ENCODE measurements around the gene TMEM109.

The TMEM109 gene

DNA sequence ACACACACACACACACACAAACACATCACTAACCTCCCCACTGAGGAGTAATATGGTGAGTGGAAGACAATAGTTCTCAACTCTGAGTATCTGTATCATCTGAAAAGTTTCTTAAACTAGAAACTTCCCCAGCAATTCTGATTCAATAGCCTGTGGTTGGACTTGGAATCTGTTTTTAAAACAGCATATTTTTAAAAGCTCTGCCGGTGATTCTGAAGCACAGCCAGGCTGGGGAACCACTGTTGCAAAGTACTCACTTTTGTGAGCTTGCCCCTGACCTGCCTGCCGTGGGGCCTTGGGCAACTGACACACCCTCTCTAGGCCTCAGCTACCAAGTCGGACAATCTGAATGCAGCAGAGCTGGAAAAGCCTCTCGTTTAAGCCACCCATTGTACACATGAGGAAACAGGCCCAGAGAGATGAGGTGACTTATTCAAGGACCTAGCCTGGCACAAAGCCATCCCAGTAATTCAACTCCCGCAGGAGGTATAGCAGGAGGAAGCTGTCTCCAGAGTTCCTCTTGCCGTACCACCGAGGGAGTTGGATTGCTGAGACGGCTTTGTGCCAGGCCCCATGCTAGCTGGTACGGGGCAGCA, 29.1 kb downstream of the TMEM109 start:
- DNase-seq, result no peak

DNA sequence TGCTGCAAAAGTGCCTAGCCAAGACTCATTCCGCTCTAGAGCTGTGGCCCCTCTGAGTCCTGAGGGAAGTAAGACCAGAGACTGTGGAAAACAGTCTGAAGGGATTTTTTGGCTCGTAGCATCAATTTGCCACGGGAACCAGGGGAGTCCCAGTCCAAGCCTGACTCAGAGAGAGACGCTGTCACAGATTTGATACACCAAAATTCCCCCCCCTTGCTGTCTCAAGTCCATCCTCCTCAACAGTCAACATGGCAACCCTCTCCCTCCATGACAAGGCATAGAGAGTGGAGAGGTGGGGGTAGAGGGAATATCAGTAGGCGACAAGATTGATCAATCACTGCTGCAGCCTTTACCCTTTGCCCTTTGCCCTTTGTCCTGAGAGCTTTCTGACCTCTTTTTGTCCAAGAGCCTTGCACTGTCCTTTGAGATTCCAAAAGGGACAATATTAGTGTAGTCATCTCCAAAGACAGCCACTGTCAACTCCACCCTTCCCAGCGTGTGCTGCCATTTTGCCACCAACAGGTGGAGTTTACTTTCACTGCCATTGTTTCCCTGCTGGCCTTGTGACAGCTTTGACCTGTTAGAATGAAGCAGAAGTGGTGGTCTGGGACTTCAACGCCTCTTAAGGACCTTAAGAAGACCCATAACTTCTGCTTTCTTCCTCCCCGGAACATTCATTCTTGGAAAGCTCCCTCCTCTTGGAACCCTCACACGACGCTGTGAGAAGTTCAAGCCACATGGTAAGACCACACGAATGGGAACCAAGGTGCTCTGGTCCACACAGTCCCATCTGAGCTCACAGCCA, 30.7 kb downstream of the TMEM109 start:
- no peak for DNase-seq

DNA sequence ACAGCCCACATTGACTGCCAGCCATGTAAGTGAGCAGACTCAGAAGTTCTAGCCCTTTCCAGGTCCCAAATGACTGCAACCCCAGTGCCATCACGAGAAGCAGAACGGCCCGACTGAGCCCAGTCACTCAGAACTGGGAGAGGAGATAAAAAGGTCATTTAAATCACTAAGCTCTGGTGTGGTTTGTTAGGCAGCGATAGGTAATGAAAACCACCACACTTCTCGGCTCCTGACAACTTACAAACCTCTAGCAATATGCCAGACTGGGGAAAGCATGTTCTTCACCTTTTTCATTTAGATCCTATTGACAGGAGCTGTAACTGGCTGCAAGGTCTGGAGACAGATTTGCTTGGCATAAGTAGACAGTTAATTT, 31.3 kb downstream of the TMEM109 start:
- DNase-seq, result no peak

DNA sequence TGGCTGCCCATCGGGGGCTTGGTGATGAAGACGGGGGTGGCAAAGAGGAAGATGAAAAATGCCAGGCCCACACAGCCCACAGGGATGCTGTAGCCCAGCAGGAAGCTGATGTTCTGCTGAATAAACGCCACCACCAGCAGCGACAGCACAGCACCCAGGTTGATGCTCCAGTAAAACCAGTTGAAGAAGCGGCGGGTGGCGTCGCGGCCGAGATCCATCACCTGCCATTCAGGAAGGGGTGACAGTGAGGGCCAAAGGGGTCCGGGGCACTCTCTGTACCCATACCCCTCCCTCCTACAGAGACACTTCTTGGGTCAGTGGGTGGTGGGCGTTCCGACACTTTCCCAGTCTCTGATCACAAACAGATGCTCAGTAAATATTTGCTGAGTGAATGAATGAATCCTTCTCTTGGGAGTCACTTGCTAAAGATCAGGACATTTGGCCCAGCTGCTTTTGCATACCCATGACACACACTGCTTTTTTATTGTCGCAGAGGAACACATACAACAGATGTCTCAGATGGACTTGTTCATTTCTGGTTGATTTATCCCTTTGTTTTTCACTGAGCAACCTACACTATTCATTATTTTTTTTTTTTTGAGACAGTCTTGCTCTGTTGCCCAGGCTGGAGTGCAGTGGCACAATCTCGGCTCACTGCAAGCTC, 32.8 kb downstream of the TMEM109 start:
- no peak for DNase-seq

DNA sequence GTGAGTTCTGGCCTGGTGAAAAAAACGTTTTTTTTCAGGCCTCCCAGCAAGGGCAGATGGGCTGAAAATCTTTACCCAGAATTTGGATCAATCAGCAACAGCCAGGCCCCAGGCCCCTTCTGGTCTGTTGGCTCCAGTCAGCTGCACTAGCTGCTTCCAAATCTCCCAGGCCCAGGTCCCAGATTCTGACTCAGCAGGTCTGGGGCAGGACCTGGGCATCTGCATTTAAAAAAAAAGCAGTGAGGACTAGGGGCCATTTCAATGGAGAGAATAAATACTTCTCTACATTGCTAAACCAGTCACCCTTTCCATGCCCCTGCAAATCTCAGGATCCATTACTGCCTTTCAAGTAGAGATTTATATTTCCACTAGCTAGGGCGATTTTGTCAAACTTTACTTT, 33.7 kb downstream of the TMEM109 start:
- no peak for DNase-seq

DNA sequence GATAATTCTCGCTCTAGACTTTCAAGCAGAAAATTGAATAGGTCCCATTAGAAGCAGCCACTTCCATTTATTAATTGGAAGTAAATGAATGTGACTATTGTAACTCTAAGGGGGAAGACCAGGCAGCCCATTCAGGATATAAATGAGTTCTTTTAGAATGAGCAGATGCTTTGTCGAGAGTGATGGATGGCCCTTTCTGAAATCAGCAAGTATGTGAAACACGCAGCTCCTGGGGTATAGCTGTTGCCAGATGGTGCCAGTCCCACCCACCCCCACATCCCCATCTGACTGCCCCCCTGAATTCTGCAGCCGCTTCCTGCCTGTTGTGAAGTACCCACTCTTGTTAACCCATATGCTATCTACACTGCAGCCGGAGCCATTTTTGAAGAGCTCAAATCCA, 34.3 kb downstream of the TMEM109 start:
- DNase-seq, result no peak

DNA sequence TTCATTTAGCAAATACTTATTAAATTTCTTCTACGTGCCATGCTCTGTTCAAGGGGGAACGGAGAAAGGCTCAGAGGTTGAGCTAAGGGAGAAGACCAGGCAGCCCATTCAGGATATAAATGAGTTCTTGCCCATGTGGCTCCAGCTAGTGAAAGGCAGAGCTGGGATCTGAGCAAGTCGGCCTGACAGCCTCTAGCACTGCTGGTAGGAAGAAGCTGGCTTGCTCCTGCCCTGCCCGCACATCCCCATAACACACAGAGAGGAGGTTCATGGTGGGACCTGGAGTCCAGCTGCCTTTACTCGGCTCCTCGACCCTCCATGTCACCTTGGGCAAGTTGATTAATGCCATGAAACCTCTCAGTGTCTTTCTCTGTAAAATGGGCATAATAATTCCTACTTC, 36.1 kb downstream of the TMEM109 start:
- no peak for DNase-seq

DNA sequence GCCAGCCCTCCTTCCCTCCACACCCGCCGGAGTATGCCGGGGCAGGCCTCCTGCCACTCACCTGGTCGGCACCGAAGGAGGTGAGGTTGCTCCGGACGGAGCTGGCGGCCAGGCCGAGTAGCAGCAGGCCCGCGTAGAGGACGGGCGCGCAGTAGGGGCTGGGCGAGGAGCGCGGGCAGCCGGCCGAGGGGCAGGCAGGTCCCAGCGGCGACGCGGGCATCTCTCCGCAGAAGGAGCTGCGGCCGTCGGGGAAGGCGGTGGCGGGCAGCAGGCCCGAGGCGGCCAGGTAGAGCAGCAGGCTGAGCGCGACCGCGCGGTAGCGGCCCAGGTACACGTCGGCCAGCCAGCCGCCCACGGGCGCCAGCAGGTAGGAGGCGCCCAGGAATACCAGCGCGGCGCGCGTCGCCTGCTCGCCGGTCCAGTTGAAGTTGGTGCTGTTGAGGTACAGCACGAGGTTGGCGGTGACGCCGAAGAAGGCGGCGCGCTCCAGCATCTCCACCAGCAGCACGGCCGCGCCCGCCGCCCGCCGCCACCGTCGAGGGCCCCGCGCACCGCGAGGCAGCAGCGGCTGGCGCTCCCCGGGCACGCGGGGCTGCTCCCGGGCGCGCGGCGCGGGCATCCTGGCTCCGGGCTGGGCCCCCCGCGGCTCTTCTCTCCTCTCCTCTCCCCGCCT, 37.1 kb downstream of the TMEM109 start:
- no peak for DNase-seq

DNA sequence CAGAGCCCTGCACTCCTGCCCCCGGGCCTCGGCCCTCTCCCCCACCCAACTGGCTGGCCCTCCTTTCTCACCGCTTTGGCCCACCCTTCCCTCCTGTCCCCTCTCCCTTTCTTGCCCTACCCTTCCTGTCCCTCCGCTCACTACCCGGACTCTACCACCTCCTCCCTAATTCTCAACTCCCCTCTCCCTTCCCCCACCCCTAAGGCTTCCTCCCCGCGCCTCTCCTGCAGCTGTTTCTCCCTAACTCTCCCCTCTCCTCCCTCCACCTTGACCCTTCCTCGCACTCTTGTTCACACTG, 37.6 kb downstream of the TMEM109 start:
- no peak for DNase-seq

DNA sequence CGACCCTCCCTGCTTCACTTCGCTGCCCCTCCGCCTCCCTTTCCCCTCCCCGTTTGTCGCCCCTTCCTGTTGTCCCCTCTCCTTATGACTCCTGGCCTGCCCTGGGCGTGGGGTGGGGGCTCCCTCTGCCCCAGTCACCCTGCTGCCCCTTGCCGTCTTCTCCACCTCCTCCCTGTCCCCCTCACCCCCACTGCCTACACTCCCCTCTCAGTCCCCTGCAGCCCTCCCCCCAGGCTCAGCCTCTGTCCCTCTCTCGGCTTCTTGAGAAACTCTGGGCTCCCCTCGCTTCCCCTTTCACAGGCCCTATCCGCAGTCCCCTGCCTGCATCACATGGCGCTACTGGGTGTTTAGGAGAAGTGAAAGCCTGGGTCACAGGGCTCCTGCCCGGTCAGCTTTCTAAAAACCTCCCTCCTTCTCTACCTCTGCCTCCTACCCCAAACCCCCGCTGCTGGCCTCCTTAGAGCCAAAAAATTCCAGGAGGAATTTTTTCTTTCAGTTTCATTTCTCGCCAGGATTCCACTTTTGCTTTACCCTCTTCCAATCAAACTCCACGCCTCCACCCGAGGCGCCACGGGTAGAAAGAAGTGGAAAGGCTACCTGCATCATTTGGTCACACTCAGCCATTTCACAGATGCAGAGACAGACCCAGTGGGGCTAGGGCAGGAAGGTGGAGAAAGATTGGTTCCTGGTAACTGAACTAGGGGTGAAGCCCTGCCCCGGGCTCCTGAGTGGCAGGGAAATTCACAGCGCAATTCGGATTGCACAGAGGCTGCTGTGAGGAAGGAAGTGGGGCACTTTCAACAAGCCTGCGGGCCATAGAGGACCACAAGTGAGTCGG, 38.2 kb downstream of the TMEM109 start, which contains the start of gene SLC15A3:
TSS of gene SLC15A3 (minus strand) at position 273 of the 838 bp plus-strand sequence. CDS start 625 bp downstream, outside the sequence.
- DNase-seq, result peak; percentile 33

DNA sequence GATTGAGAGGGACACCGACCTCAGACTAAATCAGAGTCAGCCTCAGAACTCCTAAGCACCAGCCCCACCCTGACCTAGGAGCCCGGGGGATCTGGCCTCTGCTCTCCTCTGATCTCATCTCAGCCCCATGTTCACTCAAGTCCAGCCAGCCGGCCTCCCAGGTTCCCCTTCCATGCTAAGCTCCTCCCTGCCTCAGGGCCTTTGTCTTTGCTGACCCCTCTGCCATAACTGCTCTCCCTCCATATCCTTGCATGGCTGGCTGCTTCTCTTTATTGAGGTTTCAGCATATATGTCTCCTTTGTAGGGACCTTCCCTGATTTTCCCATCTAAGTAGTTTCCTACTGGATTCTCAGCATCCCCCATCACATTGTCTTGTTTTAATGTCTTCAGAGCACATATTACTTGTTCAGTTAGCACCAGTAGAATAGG, 38.8 kb downstream of the TMEM109 start:
- no peak for DNase-seq

DNA sequence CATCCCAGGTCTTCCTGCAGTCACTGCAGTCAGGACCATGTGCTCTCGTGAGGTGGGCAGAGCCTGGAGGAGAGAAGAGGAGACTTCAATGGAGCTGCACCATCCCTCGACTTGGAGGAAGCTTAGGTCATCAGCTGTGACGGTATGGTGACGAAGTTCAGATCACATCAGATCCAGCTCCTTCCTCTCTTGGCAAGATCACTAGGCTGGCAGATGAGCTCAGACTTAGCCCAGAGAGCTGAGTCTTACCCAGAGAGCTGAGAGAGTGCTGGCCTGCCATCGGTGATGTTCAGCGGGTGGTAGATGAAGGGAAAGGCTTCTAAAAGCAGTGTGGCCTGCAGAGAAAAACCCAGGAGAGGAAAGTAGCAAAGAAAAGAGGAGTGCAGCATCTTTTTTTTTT, 39.8 kb downstream of the TMEM109 start:
- peak; percentile 28 for DNase-seq

DNA sequence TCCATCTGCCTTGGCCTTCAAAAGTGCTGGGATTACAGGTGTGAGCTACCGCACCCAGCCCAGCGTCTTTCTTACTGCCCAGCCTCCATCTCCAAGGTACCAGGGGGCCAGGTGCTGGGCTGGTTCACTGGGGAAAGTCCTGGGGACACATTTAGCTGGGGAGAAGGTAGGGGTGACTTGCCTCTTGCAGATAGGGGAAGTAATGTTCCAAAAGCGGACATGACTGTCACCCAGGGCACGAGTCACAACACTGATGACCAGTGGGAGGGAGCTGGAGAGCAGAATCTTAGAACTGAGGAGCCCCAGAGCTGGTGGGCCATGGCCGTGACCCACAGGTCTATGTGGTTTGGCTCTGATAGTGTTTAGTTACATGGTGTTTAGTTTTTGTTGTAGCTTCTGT, 40.5 kb downstream of the TMEM109 start:
- no peak for DNase-seq

DNA sequence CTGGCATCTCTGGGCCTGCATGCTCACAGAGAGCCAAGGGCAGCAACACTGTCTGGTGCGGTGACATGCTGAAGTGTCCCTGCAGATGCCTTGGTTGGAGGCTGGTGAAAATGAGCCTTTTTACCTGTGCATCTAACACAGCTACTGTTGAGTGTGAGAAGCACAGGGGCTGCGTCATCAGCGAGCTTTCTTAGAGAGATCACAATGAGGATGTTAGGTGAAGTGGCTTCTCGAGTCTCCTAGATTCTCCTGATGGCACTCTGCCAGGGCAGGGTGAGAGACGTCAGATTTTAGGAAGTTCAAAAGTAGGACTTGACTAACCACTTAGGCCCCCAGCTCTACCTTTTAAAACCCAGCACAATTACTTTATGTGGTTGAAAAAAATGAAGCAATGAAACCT, 41.6 kb downstream of the TMEM109 start:
- no peak for DNase-seq

DNA sequence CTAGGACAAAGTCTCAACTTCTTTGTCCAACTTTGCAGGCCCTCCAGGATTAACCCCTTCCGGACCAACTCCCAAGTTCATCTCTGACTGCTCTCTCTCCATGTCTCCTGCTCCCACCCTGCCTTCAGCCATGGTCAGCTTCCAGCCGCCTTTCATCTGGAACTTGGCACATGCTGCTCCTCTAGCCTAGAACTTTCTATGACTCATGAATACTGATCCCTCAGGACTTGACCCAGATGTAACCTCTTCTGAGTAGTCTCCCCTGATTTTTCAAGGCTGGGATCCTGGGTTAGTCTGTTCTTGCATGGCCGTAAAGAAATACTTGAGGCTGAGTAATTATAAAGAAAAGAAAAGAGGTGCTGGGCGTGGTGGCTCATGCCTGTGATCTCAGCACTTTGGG, 43.2 kb downstream of the TMEM109 start:
- no peak for DNase-seq

DNA sequence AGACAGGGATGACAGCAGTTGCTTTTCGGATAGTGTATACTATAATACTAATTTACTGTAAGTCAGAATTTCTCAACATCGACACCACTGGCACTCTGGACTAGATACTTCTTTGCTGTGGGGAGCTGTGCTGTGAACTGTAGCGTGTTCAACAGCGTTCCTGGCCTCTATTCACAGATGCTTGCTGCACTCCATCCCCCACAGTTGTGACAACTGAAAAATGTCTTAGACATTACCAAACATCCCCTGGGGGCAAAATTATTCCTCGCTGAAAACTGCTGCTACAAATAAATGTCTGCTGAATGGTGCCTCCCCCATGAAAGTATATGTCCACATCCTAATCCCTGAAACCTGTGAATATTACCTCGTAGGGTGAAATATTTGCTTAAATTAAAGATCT, 45.5 kb downstream of the TMEM109 start:
- no peak for DNase-seq

DNA sequence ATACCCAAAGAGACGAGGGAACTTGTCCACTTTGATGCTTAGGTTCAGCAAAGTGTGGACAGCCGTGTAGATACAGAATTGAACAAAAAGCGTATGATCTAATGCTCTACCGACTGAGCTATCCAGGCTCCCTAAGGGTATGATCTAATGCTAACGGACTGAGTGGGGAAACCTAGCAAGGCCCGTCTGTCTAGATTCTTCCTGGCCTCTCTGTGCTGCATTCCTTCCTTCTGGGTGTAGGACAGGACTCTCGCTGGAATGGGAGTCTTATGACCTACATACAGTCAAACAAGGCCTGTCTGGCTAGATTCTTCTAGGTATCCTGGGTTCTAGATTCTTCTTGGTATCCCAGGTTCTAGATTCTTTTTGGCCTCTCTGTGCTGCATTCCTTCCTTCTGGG, 46.4 kb downstream of the TMEM109 start:
- DNase-seq, result no peak

DNA sequence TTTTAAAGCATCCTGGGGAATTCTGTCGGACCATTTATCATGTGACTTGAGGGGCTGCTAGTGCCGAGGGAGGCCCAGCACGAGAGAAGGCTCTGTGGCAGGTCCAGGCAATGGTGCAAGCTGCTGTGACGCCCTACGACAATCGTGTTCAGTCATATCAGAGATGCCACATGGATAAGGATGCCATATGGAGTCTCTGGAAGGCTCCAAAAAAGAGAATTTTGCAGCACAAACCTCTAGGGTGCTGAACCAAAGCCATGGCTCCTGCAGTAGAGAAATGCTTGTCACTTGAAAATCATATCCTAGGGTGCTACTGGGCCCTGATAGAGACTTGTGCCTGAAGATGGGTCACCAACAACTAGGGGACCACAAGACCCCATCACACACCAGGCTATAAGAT, 50.8 kb downstream of the TMEM109 start:
- DNase-seq, result no peak

DNA sequence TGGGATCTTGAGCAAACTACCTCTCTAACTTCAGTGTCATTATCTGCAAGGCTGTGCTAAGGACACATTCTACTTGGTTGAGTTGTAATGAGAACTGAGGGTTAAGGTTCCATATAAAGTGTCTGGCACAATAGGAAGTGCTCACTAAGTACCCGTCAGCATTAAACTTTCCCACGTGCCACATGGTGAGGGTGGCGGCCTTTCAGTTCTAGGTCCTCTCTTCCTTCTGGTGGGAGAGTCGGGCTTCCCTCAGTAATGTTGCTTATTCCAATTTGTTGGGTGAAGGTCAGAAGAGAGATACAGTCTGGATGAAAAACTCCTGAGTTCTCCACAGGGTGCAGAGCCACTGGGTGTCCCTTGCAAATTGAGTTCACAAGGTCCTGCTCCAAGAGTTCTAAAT, 52.9 kb downstream of the TMEM109 start:
- DNase-seq, result no peak

DNA sequence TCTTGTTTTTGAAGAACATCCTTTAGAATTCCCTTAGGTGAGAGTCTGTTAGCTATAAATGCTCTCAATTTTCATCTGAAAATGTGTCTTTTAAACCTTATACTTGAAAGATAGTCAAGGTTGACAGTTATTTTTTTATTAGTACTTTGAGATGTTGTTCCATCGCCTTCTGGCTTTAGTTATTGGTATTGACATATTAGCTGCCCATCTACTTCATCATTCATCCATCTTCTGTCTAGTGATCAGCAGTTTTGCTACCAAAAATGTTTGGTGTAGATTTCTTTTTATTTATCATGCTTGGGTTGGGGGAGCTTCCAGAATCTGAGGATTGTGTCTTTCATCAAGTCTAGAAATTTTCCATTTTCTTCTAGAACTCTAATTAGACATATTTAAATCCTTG, 54.3 kb downstream of the TMEM109 start:
- DNase-seq, result no peak

DNA sequence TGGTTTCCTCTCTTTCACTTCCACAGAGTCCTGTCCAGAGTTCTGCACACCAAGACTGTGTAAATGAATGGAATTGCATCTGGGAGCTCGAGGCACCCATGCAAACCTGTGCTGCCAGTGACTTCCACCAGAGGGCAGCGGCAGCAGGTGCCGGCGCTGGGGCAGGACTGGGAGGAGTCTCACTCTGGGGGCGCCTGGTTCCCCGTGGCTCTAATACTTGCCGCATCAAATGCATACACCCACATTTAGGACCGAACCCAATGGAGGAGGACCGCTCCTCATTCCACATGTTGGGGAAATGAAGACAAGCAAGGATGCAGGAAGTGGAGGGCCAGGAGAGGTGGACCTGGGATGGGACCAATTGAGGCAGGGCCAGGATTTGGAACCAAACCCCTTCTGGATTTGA, 56.4 kb downstream of the TMEM109 start:
- peak; percentile 23 for DNase-seq

DNA sequence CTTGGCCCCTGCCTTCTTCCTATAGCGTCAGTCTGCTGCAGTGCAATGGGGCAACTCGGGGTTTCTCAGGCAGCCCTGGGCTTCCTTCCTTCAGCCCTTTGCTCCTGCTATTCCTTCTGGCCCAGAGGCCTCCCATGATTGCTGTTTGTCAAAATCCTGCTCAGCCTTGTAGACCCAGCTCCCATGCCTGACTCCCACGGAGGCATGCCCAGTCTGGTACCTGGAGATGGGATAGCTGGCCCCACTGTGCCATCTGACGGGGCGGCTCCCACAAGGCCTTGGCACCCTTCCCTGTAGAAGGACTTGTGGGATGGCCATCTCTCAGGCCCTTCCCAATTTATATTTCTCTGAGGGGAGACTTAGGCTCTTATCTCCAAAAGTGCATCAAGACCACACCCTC, 56.9 kb downstream of the TMEM109 start:
- DNase-seq, result no peak

DNA sequence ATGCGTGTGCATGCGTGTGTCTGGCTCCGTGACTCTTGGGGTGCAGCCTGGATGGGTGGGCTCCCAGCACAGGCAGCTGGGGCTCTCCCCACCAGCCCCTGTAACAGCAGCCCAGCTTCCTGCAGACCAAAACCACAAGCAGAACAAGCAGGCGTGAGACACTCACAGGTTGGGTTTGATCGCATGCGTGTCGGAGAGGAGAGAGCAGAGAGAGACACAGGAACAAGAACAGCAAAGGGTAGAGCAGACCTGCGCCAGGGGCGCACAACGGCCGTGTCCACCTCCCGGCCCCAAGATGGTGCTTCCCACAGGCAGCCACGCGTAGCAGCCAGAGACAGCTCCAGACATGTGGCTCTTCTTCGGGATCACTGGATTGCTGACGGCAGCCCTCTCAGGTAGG, 57.6 kb downstream of the TMEM109 start, which contains the start of gene CD6:
TSS of gene CD6 (plus strand) at position 161 of the 400 bp plus-strand sequence. CDS start at position 347, 186 bp downstream.
- DNase-seq, result no peak
